ENCODE results near the gene PNRC1.

GRCh38 chr6:89057759-89058158, 22.8 kb upstream of the PNRC1 start:
- no peak for TF ChIP-seq POLR2A (IDR thresholded peaks at IDR 0.05)
- TF ChIP-seq CTCF (IDR thresholded peaks at IDR 0.05), result no peak

All from testis (tissue), 2 donors.